Esophagus squamous epithelium (tissue), 4 donors: ENCODE data around the gene HM13.

Experiments
- POLR2A ChIP-seq, 4 donors: fragments of 450-650 bp; IDR thresholded peaks; one replicate each; pipeline ENCODE4 v1.6.1; 2017; ENCODE audit warnings: antibody characterized with exemption in 4 of 4, mild to moderate bottlenecking in 4 of 4, moderate library complexity in 3 of 4
- TF ChIP-seq, protein P1 (sequence below), 6 experiments: fragments of 450-650 bp in 4 of 6; fragments of 200-600 bp in 2 of 6; sonication (generic) in 2 of 6; IDR thresholded peaks; one replicate each; pipeline ENCODE4 v1.5.1; 2016 to 2019; ENCODE audit warnings: antibody characterized with exemption in 6 of 6, mild to moderate bottlenecking in 4 of 6, moderate library complexity in 4 of 6

DNA sequence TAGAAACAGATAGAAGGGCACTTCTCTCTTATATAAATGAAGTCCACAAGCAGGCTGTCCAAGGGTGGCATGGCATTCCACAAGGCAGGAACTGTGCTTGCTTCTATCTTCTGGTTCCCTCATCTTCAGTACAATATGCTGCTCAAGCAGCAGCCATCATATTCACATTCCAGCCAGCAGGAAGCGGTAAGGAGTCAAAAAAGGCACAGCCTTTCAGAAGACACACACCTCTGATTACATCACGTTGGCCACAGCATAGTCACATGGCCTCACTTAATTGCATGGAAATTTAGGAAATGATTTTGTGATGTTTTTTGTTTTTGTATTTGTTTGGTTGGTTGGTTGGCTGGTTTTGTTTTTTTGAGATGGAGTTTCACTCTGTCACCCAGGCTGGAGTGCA, 20.1 kb upstream of the HM13 start:
- TF ChIP-seq POLR2A (IDR thresholded peaks at IDR 0.05) = no peak
- TF ChIP-seq, protein P1, sequence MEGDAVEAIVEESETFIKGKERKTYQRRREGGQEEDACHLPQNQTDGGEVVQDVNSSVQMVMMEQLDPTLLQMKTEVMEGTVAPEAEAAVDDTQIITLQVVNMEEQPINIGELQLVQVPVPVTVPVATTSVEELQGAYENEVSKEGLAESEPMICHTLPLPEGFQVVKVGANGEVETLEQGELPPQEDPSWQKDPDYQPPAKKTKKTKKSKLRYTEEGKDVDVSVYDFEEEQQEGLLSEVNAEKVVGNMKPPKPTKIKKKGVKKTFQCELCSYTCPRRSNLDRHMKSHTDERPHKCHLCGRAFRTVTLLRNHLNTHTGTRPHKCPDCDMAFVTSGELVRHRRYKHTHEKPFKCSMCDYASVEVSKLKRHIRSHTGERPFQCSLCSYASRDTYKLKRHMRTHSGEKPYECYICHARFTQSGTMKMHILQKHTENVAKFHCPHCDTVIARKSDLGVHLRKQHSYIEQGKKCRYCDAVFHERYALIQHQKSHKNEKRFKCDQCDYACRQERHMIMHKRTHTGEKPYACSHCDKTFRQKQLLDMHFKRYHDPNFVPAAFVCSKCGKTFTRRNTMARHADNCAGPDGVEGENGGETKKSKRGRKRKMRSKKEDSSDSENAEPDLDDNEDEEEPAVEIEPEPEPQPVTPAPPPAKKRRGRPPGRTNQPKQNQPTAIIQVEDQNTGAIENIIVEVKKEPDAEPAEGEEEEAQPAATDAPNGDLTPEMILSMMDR (IDR thresholded peaks at IDR 0.05) = peak in 1 of 6 experiments; percentile 50
